A549 (cell line): Measurements from ENCODE around the gene SPINK4. TPM values are rescaled to one million over a fixed set of nuclear protein-coding genes. Genes with fewer than 3 reads are reported as not detected.
A peak's percentile ranks its signal among the peaks of the same experiment; 100 is the strongest.

Experiments used
- ATAC-seq, 2 experiments: fragments of 200-7000 bp in 1 of 2; fragments of >200 bp in 1 of 2; cut with Nextera tagmentation in 1 of 2; cut with Tn5 transposase in 1 of 2; 3 replicates each; pipeline versions ENCODE4 v1.8.0 to v1.9.1; 2018 to 2020; ENCODE audit warnings: mild to moderate bottlenecking in 1 of 2, moderate library complexity in 1 of 2
- CTCF ChIA-PET: fragments of 300-600 bp; sonication (Branson Sonifier 250); formaldehyde crosslinking; extraction: SDS; loops from one replicate; lab custom pipeline; 2021; ENCODE audit warnings: antibody characterized with exemption, inconsistent platforms; lab: Yijun Ruan, JAX
- POLR2A ChIA-PET: fragments of 350-600 bp; formaldehyde crosslinking; extraction: SDS; loops from one replicate; lab custom pipeline; 2021; ENCODE audit warnings: antibody characterized with exemption, inconsistent platforms; lab: Yijun Ruan, JAX
- DNase-seq, 2 experiments: peaks; one replicate each; pipeline versions ENCODE4 v3.0.0 to v3.0.0-alpha.2; 2011 to 2016; ENCODE audit warnings: low read depth in 1 of 2, low spot score in 1 of 2
- FAIRE-seq: peaks from 2 replicates; lab custom pipeline; 2011; peaks lifted over from hg19 to GRCh38; lab: Jason Lieb, UNC
- H3K27ac ChIP-seq, 2 experiments: fragments of >200 bp; sonication (Bioruptor Twin); formaldehyde crosslinking; 3 replicates each; pipeline ENCODE4 v1.5.1; 2016 to 2017
- H3K4me1 ChIP-seq: fragments of >200 bp; sonication (Bioruptor Twin); formaldehyde crosslinking; 3 replicates; pipeline ENCODE4 v1.6.1; 2016
- H3K4me2 ChIP-seq: fragments of >200 bp; sonication (Bioruptor Twin); formaldehyde crosslinking; 3 replicates; pipeline ENCODE4 v1.6.1; 2016
- H3K4me3 ChIP-seq: fragments of >200 bp; sonication (Bioruptor Twin); formaldehyde crosslinking; 3 replicates; pipeline ENCODE4 v1.5.1; 2016
- H3K9me3 ChIP-seq: fragments of >200 bp; sonication (Bioruptor Twin); formaldehyde crosslinking; 3 replicates; pipeline ENCODE4 v1.6.1; 2016
- BCL3 ChIP-seq: fragments of >200 bp; sonication (Bioruptor Twin); formaldehyde crosslinking; IDR thresholded peaks from 3 replicates; pipeline ENCODE4 v1.6.1; 2016
- CBX2 ChIP-seq: fragments of 200-600 bp; sonication (generic); IDR thresholded peaks from 2 replicates; pipeline ENCODE4 v1.6.1; 2016; ENCODE audit warnings: low read depth, mild to moderate bottlenecking, borderline replicate concordance
- CEBPB ChIP-seq, 2 experiments: fragments of >200 bp in 1 of 2; sonication (Bioruptor Twin) in 1 of 2; formaldehyde crosslinking in 1 of 2; IDR thresholded peaks; 2 replicates each; pipeline ENCODE4 v1.6.1; 2012 to 2016
- CHD4 ChIP-seq: fragments of 200-600 bp; sonication (generic); IDR thresholded peaks from 2 replicates; pipeline ENCODE4 v1.6.1; 2016; ENCODE audit warnings: antibody characterized with exemption, mild to moderate bottlenecking, borderline replicate concordance
- E2F6 ChIP-seq: IDR thresholded peaks from 2 replicates; pipeline ENCODE4 v1.6.1; 2012; ENCODE audit warnings: low read depth, borderline replicate concordance
- EHF ChIP-seq: fragments of 250-450 bp; sonication (Bioruptor Pico); IDR thresholded peaks from 2 replicates; pipeline ENCODE4 v1.5.0; 2020; ENCODE audit warnings: mild to moderate bottlenecking
- EHMT2 ChIP-seq: fragments of 200-600 bp; sonication (generic); IDR thresholded peaks from 2 replicates; pipeline ENCODE4 v1.6.1; 2016; ENCODE audit warnings: antibody characterized with exemption, low read depth, mild to moderate bottlenecking, moderate library complexity
- ELK1 ChIP-seq: fragments of 150-350 bp; IDR thresholded peaks from 2 replicates; pipeline ENCODE4 v1.6.1; 2014; ENCODE audit warnings: low read depth, mild to moderate bottlenecking, low read length
- ESRRA ChIP-seq: fragments of 150-350 bp; IDR thresholded peaks from 2 replicates; pipeline ENCODE4 v1.6.1; 2014; ENCODE audit warnings: mild to moderate bottlenecking, low read length, borderline replicate concordance
- GATA3 ChIP-seq: IDR thresholded peaks from 2 replicates; pipeline ENCODE4 v1.6.1; 2012; ENCODE audit warnings: borderline replicate concordance
- HDAC2 ChIP-seq: fragments of 200-600 bp; sonication (generic); IDR thresholded peaks from 2 replicates; pipeline ENCODE4 v1.6.1; 2016
- HEYL ChIP-seq: fragments of 250-450 bp; sonication (Bioruptor Pico); IDR thresholded peaks from 2 replicates; pipeline ENCODE4 v1.8.0; 2021; ENCODE audit warnings: mild to moderate bottlenecking, moderate library complexity
- HMGXB4 ChIP-seq: fragments of 250-450 bp; sonication (Bioruptor Pico); IDR thresholded peaks from 2 replicates; pipeline ENCODE4 v1.5.0; 2021; ENCODE audit warnings: mild to moderate bottlenecking, moderate library complexity, borderline replicate concordance
- HOXB5 ChIP-seq: fragments of 250-450 bp; sonication (Bioruptor Pico); IDR thresholded peaks from 2 replicates; pipeline ENCODE4 v1.5.0; 2020; ENCODE audit warnings: mild to moderate bottlenecking, moderate library complexity
- MAX ChIP-seq: IDR thresholded peaks from 2 replicates; pipeline ENCODE4 v1.6.1; 2012
- NFE2L2 ChIP-seq: fragments of 150-350 bp; conservative IDR thresholded peaks from 2 replicates; pipeline ENCODE4 v1.6.1; 2014; ENCODE audit warnings: low read length
- NR3C1 ChIP-seq: fragments of >200 bp; sonication (Bioruptor Twin); formaldehyde crosslinking; IDR thresholded peaks from 3 replicates; pipeline ENCODE4 v1.6.1; 2017
- PBX3 ChIP-seq: IDR thresholded peaks from 2 replicates; pipeline ENCODE4 v1.6.1; 2012
- POLR2A ChIP-seq: IDR thresholded peaks from 2 replicates; pipeline ENCODE4 v1.6.1; 2012; ENCODE audit warnings: mild to moderate bottlenecking, low read length
- RAD21 ChIP-seq, 2 experiments: fragments of >200 bp in 1 of 2; sonication (Bioruptor Twin) in 1 of 2; formaldehyde crosslinking in 1 of 2; IDR thresholded peaks in 1 of 2; conservative IDR thresholded peaks in 1 of 2; 2 replicates in 1 of 2; 3 replicates in 1 of 2; pipeline ENCODE4 v1.6.1; 2012 to 2018; ENCODE audit warnings: inconsistent platforms in 1 of 2
- RARB ChIP-seq: fragments of 250-450 bp; sonication (Bioruptor Pico); IDR thresholded peaks from 2 replicates; pipeline ENCODE4 v1.8.0; 2021; ENCODE audit warnings: mild to moderate bottlenecking, moderate library complexity
- RCOR1 ChIP-seq: fragments of 150-350 bp; IDR thresholded peaks from 2 replicates; pipeline ENCODE4 v1.6.1; 2014; ENCODE audit warnings: antibody characterized with exemption, low read length, low read depth
- RFX5 ChIP-seq: fragments of 450-650 bp; IDR thresholded peaks from 2 replicates; pipeline ENCODE4 v1.7.1; 2014; ENCODE audit warnings: antibody characterized with exemption, mild to moderate bottlenecking, moderate library complexity
- RNF2 ChIP-seq: fragments of 200-600 bp; sonication (generic); IDR thresholded peaks from 2 replicates; pipeline ENCODE4 v1.6.1; 2016; ENCODE audit warnings: low read depth, mild to moderate bottlenecking, antibody characterized with exemption, moderate library complexity, borderline replicate concordance
- SMC3 ChIP-seq: fragments of >200 bp; sonication (Bioruptor Twin); formaldehyde crosslinking; IDR thresholded peaks from 3 replicates; pipeline ENCODE4 v1.6.1; 2018; ENCODE audit warnings: inconsistent platforms
- SREBF2 ChIP-seq: fragments of 450-650 bp; IDR thresholded peaks from 2 replicates; pipeline ENCODE4 v1.6.1; 2014; ENCODE audit warnings: mild to moderate bottlenecking, moderate library complexity
- TFCP2L1 ChIP-seq: fragments of 250-450 bp; sonication (Bioruptor Pico); IDR thresholded peaks from 2 replicates; pipeline ENCODE4 v1.5.0; 2021; ENCODE audit warnings: mild to moderate bottlenecking
- USF2 ChIP-seq: fragments of 450-650 bp; IDR thresholded peaks from 2 replicates; pipeline ENCODE4 v1.6.1; 2014; ENCODE audit warnings: antibody characterized with exemption
- WGBS: methylation state at CpG from one replicate; pipeline ENCODE4 v1.1.6; 2017; ENCODE audit errors: missing lambda C conversion rate; 5-methylcytosine and 5-hydroxymethylcytosine counted together
- polyA plus RNA-seq, 4 experiments: library from polyadenylated mRNA; depleted of rRNA in 3 of 4; stranded (reverse); fragments of >200 nt; fragmentation: RNase III in 1 of 4; extraction: RNeasy Plus Mini Kit Qiagen cat#74134 plus additional on column Dnase treatment in 1 of 4; gene quantifications; 2 replicates in 3 of 4; 3 replicates in 1 of 4; pipeline ENCODE4 v1.2.3, GENCODE V29; 2011 to 2017

Gene SPINK4
- polyA plus RNA-seq, 2 of the 4 experiments (the other 2 are of a cell fraction): not detected

- peak overlapping the region; percentile 96 to 99 for H3K27ac ChIP-seq
- no peak for FAIRE-seq
- peaks cover 20% of the 10 kb centered on the region for H3K9me3 ChIP-seq
- peak overlapping the region; percentile 74; the same call in 2 of the 3 replicates for H3K4me2 ChIP-seq
- ChIA-PET POLR2A (interaction anchor here (1.0 kb wide), 1 partner anchor 208 kb away, joined by 3 read pairs; the partner anchor contains the start of gene DNAJA1), CTCF (interaction anchor here (1.3 to 5.5 kb wide), 9 partner anchors 10 to 489 kb away, joined by 3 to 33 read pairs (median 9); no protein-coding TSS in a partner anchor)
- no peak overlapping the region for H3K4me3 ChIP-seq
- H3K4me1 ChIP-seq: peaks cover 71% of the 10 kb centered on the region
- no peak for TF ChIP-seq RFX5
- no peak for TF ChIP-seq HMGXB4
- TF ChIP-seq ESRRA: no peak
- no peak for TF ChIP-seq E2F6
- TF ChIP-seq NFE2L2: 0 out of 2 replicates have a peak, but pooled peaks have one; percentile 19
- TF ChIP-seq TFCP2L1 (CRISPR knock-in tag): no peak
- TF ChIP-seq RAD21 (conservative IDR thresholded peaks at IDR 0.05 in 1 of 2, IDR thresholded peaks at IDR 0.05 in 1 of 2): no peak
- 92% methylated on average over 6 of the region's 6 CpGs for WGBS
- DNase-seq: no peak
- no peak for ATAC-seq
These were observed 7.2 kb upstream of the SPINK4 start for GRCh38 chr9:33232815-33233214.

- DNase-seq (peak; percentile 97 to 100), FAIRE-seq (peak; percentile 100), ATAC-seq (peak; percentile 86)
- Histone ChIP-seq H3K4me3 (no peak overlapping the region), H3K9me3 (peaks cover 20% of the 10 kb centered on the region), H3K4me1 (peaks cover 62% of the 10 kb centered on the region), H3K4me2 (peak overlapping the region; percentile 74), H3K27ac (peak overlapping the region; percentile 96 to 99)
- CTCF ChIA-PET: interaction anchor here (0.9 to 9.5 kb wide), 19 partner anchors 7 to 545 kb away, joined by 3 to 71 read pairs (median 4); partner anchors contain the start of genes AQP7, BAG1, CHMP5 and NFX1
- POLR2A ChIA-PET: interaction anchor here (0.6 to 2.2 kb wide), 12 partner anchors 10 to 240 kb away, joined by 3 to 13 read pairs (median 4); partner anchors contain the start of genes B4GALT1, BAG1, CHMP5 and DNAJA1
- WGBS: 0% methylated on average over 1 of the region's 1 CpG
- TF ChIP-seq TFCP2L1 (CRISPR knock-in tag) (0 out of 2 replicates have a peak, but pooled peaks have one; percentile 39), HDAC2 (no peak), EHMT2 (no peak), CBX2 (no peak), RNF2 (no peak), ESRRA (no peak), GATA3 (peak; percentile 96), BCL3 (peak; percentile 91), CHD4 (no peak), MAX (peak; percentile 96), NR3C1 (no peak), E2F6 (no peak), HOXB5 (peak; percentile 94; the same call in 1 of the 2 replicates), USF2 (no peak), EHF (CRISPR knock-in tag) (peak; percentile 92), PBX3 (peak; percentile 87), RCOR1 (no peak), POLR2A (peak; percentile 37; the same call in 1 of the 2 replicates), ELK1 (no peak), RARB (CRISPR knock-in tag) (no peak), SREBF2 (no peak), SMC3 (no peak; the same call in 2 of the 3 replicates), HEYL (CRISPR knock-in tag) (peak; percentile 42; the same call in 1 of the 2 replicates), NFE2L2 (no peak; the same call in 1 of the 2 replicates), CEBPB (IDR thresholded peaks at IDR 0.05) (peak; percentile 50 to 68; a peak in 3 of 4 replicates)
These were observed 6.2 kb upstream of the SPINK4 start for GRCh38 chr9:33233626-33234342.
